Nephron (organoid): Measurements from ENCODE around the gene ADGRG1.
A peak's percentile ranks its signal among the peaks of the same experiment; 100 is the strongest.

Source experiments
- H3K27ac Mint-ChIP-seq, 3 experiments: 2 replicates each; pipeline ENCODE4 v1.8.0; 2020; ENCODE audit warnings: mixed read lengths in 3 of 3, mild to moderate bottlenecking in 2 of 3, moderate library complexity in 1 of 3
- H3K27me3 Mint-ChIP-seq: 2 replicates; pipeline ENCODE4 v1.8.0; 2021; ENCODE audit warnings: low read depth, mild to moderate bottlenecking, moderate library complexity, mixed read lengths
- H3K36me3 Mint-ChIP-seq: 2 replicates; pipeline ENCODE4 v1.8.0; 2020; ENCODE audit warnings: low read depth, mixed read lengths
- H3K4me1 Mint-ChIP-seq: 2 replicates; pipeline ENCODE4 v1.8.0; 2020; ENCODE audit warnings: mixed read lengths
- H3K4me3 Mint-ChIP-seq, 3 experiments: 2 replicates each; pipeline ENCODE4 v1.8.0; 2020; ENCODE audit warnings: mild to moderate bottlenecking in 3 of 3, mixed read lengths in 3 of 3, moderate library complexity in 2 of 3
- H3K9me3 Mint-ChIP-seq: 2 replicates; pipeline ENCODE4 v1.8.0; 2020; ENCODE audit warnings: mixed read lengths
- CTCF ChIP-seq, 3 experiments: fragments of 200-600 bp; sonication (generic); IDR thresholded peaks; one replicate each; pipeline ENCODE4 v1.5.0; 2021; ENCODE audit warnings: antibody characterized with exemption in 3 of 3; ENCODE audit not compliant: unreplicated experiment in 3 of 3

Gene ADGRG1

GRCh38 chr16:57642160-57643135 lies 14.0 kb downstream of the ADGRG1 start:
- H3K4me1 Mint-ChIP-seq = peaks cover 14% of the 10 kb centered on the region
- H3K4me3 Mint-ChIP-seq = no peak overlapping the region
- H3K27ac Mint-ChIP-seq = peak overlapping the region in 2 of 3 experiments; percentile 54 to 59
- H3K9me3 Mint-ChIP-seq = no peaks in the 10 kb centered on the region
- no peaks in the 10 kb centered on the region for H3K36me3 Mint-ChIP-seq
- no peak for TF ChIP-seq CTCF (IDR thresholded peaks at IDR 0.05; ENCODE audit: unreplicated experiment in 3 of 3)
- peaks cover 7% of the 10 kb centered on the region for H3K27me3 Mint-ChIP-seq

GRCh38 chr16:57643147-57643874 lies 14.9 kb downstream of the ADGRG1 start:
- Mint-ChIP-seq H3K4me1 (peaks cover 6% of the 10 kb centered on the region), H3K27ac (peak overlapping the region in 2 of 3 experiments; percentile 54 to 59), H3K36me3 (no peaks in the 10 kb centered on the region), H3K9me3 (no peaks in the 10 kb centered on the region), H3K4me3 (no peak overlapping the region), H3K27me3 (peaks cover 11% of the 10 kb centered on the region)
- TF ChIP-seq CTCF (IDR thresholded peaks at IDR 0.05; ENCODE audit: unreplicated experiment in 3 of 3) = no peak

- H3K4me3 Mint-ChIP-seq = no peak overlapping the region
- no peaks in the 10 kb centered on the region for H3K9me3 Mint-ChIP-seq
- H3K36me3 Mint-ChIP-seq = no peaks in the 10 kb centered on the region
- H3K4me1 Mint-ChIP-seq = peaks cover 5% of the 10 kb centered on the region
- H3K27me3 Mint-ChIP-seq = peaks cover 11% of the 10 kb centered on the region
- no peak overlapping the region for H3K27ac Mint-ChIP-seq
- TF ChIP-seq CTCF (IDR thresholded peaks at IDR 0.05; ENCODE audit: unreplicated experiment in 3 of 3) = no peak
Observed at GRCh38 chr16:57643910-57644309, 15.5 kb downstream of the ADGRG1 start.

- no peak for TF ChIP-seq CTCF (IDR thresholded peaks at IDR 0.05; ENCODE audit: unreplicated experiment in 3 of 3)
- H3K27ac Mint-ChIP-seq = no peak overlapping the region
Observed at GRCh38 chr16:57644383-57645014, 16.1 kb downstream of the ADGRG1 start.

GRCh38 chr16:57645169-57645568 lies 16.7 kb downstream of the ADGRG1 start:
- no peak overlapping the region for H3K27ac Mint-ChIP-seq
- no peaks in the 10 kb centered on the region for H3K36me3 Mint-ChIP-seq
- no peak overlapping the region for H3K4me3 Mint-ChIP-seq
- TF ChIP-seq CTCF (IDR thresholded peaks at IDR 0.05; ENCODE audit: unreplicated experiment in 3 of 3) = no peak
- H3K27me3 Mint-ChIP-seq = peaks cover 11% of the 10 kb centered on the region
- H3K4me1 Mint-ChIP-seq = peaks cover 5% of the 10 kb centered on the region
- H3K9me3 Mint-ChIP-seq = no peaks in the 10 kb centered on the region

More at GRCh38 chr16:57644383-57645014, 16.1 kb downstream of the ADGRG1 start:
- Mint-ChIP-seq H3K27me3 (peaks cover 11% of the 10 kb centered on the region), H3K36me3 (no peaks in the 10 kb centered on the region), H3K4me1 (peaks cover 5% of the 10 kb centered on the region), H3K4me3 (no peak overlapping the region), H3K9me3 (no peaks in the 10 kb centered on the region)
